Dermis blood vessel endothelial cell (primary cell): ENCODE measurements around the gene PIGR. TPM values are rescaled to one million over a fixed set of nuclear protein-coding genes. Genes with fewer than 3 reads are reported as not detected.
"Not testable (repeated sequence)": the region's sequence is repeated elsewhere in the genome, so short reads cannot be mapped to it uniquely, and the experiment has no call there.

Experiments used
- DNase-seq: peaks from one replicate; pipeline ENCODE4 v3.0.0; 2010
- total RNA-seq: library from RNA; depleted of rRNA; stranded (reverse); fragments of >200 nt; gene quantifications from 2 replicates; pipeline ENCODE4 v1.2.3, GENCODE V29; 2014

The PIGR gene
- total RNA-seq, 1 donor from 2014 or later = under 0.01 TPM

GRCh38 chr1:206931709-206932108 lies 14.6 kb downstream of the PIGR start:
- no peak for DNase-seq

- no peak for DNase-seq
Observed at GRCh38 chr1:206930210-206930798, 16.0 kb downstream of the PIGR start.

- no peak for DNase-seq
Observed at GRCh38 chr1:206929524-206929923, 16.7 kb downstream of the PIGR start.

GRCh38 chr1:206926286-206926685 lies 20.0 kb downstream of the PIGR start:
- no peak for DNase-seq

GRCh38 chr1:206925106-206925736 lies 21.0 kb downstream of the PIGR start:
- no peak for DNase-seq

- no peak for DNase-seq
Observed at GRCh38 chr1:206924592-206925105, 21.6 kb downstream of the PIGR start.

GRCh38 chr1:206923961-206924557 lies 22.2 kb downstream of the PIGR start:
- not testable (repeated sequence) for DNase-seq

GRCh38 chr1:206923009-206923960 lies 23.0 kb downstream of the PIGR start:
- DNase-seq = peak; percentile 31

GRCh38 chr1:206922524-206922923 lies 23.7 kb downstream of the PIGR start:
- no peak for DNase-seq

GRCh38 chr1:206921772-206922265 lies 24.4 kb downstream of the PIGR start, which contains the start of gene FCMR:
TSS of gene FCMR (minus strand) at chr1:206921941. CDS start at chr1:206921854, 87 bp downstream.
- peak; percentile 24 for DNase-seq

GRCh38 chr1:206918076-206918475 lies 28.2 kb downstream of the PIGR start:
- no peak for DNase-seq

GRCh38 chr1:206916000-206916709 lies 30.1 kb downstream of the PIGR start:
- DNase-seq = no peak

GRCh38 chr1:206915030-206915735 lies 31.1 kb downstream of the PIGR start:
- DNase-seq = no peak

- no peak for DNase-seq
Observed at GRCh38 chr1:206913766-206914537, 32.3 kb downstream of the PIGR start.

GRCh38 chr1:206912445-206913095 lies 33.7 kb downstream of the PIGR start:
- peak; percentile 88 for DNase-seq

GRCh38 chr1:206911064-206911663 lies 35.1 kb downstream of the PIGR start:
- peak; percentile 77 for DNase-seq

- DNase-seq = no peak
Observed at GRCh38 chr1:206909883-206910318, 36.4 kb downstream of the PIGR start.

- DNase-seq = peak; percentile 13
Observed at GRCh38 chr1:206909161-206909882, 36.9 kb downstream of the PIGR start.

- DNase-seq = no peak
Observed at GRCh38 chr1:206908038-206908437, 38.2 kb downstream of the PIGR start.
